HL-60 (cell line): Measurements from ENCODE around the gene ADAMTSL3.

Experiments used
- GABPA ChIP-seq: IDR thresholded peaks from 2 replicates; pipeline ENCODE4 v1.6.1; 2012; ENCODE audit warnings: low read depth
- TF ChIP-seq, protein P1 (sequence below): IDR thresholded peaks from one replicate; pipeline ENCODE4 v1.5.1; 2011; ENCODE audit warnings: low read length, control low read depth, inconsistent platforms; ENCODE audit not compliant: insufficient read depth

DNA sequence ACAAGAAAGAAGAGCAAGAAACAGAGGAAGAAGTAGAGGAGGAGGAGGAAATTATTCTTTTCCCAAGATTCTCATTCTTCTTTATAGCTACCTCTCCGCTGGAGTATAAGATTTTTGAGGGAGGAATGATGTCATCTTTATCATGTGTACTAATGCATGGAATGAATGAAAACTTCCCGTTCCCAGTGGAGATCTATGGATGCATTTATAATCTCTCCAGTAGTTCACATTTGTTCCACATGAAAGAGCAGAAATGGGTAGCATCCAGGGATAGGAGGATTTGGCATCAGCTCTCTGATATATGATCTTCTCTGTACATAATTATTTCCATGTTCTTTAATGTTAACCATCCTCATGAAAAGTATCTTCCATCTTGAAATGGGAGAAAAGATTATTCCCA is 244.4 kb downstream of the ADAMTSL3 start:
- TF ChIP-seq, protein P1, sequence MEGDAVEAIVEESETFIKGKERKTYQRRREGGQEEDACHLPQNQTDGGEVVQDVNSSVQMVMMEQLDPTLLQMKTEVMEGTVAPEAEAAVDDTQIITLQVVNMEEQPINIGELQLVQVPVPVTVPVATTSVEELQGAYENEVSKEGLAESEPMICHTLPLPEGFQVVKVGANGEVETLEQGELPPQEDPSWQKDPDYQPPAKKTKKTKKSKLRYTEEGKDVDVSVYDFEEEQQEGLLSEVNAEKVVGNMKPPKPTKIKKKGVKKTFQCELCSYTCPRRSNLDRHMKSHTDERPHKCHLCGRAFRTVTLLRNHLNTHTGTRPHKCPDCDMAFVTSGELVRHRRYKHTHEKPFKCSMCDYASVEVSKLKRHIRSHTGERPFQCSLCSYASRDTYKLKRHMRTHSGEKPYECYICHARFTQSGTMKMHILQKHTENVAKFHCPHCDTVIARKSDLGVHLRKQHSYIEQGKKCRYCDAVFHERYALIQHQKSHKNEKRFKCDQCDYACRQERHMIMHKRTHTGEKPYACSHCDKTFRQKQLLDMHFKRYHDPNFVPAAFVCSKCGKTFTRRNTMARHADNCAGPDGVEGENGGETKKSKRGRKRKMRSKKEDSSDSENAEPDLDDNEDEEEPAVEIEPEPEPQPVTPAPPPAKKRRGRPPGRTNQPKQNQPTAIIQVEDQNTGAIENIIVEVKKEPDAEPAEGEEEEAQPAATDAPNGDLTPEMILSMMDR, result no peak
- no peak for TF ChIP-seq GABPA
